NCI-H128 (cell line): ENCODE measurements around the gene CPED1.

ENCODE experiments used
- DNase-seq: peaks from one replicate; lab custom pipeline; 2025; ENCODE audit not compliant: unreplicated experiment; lab: John Stamatoyannopoulos, UW

The CPED1 gene

DNA sequence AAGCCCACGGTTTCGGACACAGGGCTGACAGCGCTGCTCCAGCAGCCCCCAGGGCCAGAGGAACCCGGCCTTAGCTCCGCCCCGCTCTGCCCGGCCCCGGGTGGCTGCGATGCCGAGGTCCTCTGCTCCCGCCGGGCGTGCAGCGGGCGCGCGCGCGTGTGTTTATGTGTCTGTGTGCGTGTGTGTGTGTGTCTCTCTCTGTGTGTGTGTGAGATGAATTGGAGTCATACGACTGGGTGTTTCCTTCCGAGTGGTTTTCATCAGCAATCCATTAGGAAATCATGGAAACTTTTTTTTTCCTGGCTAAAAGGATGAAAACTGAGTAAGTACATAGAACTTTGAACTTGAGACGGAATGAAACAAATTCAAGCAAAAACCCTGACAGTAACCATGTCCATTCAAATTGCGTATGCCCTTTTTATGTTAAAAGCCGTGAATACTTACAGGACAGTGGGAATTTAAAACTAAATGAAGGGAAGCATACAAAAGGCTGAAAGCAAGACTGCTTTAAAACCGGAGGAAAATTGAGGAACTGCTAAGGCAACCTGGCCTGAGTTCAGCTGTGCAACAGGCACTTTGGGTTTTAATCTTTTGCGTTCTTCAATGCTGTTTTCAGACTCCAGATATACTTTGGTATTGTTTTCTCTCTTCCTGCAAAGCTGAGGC is at the start of gene CPED1:
CPED1 (plus strand) TSS at position 121 of the 666 bp plus-strand sequence. CDS start 911 bp downstream, outside the sequence.
- DNase-seq: no peak

DNA sequence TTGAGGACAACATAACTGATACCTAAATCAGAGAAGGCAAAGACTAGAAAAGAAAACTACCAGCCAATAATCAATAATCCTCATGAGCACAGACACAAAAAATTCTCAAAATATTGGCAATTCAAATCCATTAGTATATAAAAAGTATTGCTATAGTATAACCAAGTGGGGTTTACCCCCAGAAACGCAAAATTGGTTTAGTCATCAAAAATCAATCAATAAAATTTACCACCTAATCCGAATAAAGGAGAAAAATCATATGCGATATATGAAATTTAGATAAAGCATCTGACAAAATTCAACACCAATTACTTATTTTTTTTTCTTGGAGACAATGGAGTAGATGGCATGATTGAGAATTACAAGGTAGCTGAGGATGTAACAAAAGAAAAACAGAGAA is 49.2 kb upstream of the CPED1 start:
- no peak for DNase-seq

DNA sequence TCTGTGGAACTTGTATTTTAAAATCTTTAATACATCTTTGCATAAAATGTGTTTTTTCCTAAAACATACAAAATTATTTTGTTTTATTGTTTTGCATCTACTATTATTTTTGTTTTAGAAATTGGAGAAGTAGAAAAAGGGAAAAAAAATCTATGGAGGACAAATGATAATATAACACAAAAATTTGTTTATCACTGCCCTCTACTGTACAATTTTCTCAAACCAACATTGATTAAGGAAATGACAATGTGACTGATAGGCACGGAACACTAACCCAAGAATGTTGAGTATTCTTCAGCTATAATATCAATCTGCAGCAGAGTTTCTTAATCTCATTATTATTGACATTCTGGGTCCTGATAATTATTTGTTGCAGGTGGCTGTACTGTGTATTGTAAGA is 47.4 kb upstream of the CPED1 start:
- DNase-seq: no peak

DNA sequence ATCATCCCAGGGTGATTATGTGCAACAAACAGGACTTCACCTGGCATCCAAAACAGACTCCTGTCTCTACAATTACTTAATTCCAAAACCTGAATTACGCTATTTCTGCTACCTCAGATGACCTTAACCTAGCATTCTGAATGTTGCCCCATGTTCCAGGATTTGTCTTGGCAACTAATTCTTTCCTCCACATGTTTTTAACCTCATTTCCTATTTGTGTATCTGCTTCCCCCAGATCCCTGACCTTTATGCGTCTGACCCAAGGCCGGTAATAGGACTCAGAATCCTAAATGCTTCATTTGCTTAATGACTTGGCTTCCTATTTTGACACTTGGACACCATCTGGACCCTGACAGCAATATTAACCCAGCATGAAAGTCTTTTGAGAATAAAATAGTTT is 46.7 kb upstream of the CPED1 start:
- no peak for DNase-seq

DNA sequence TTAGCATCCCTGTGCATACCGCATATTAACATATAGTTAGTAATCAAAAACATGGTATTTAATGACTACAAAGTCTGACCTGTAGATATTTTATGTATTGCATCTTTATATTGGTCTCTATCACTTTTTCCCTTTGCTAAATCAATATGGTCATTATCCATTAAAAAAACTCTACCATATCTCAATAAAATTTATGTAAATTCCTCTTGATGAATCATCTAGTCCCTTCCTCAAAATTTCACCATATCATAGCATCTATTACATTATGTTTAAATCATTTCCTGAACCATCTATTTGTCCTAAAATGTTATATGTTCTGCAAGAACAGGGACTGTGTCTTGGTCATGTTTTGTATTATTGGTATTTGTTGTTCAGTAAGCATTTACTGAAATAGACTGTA is 45.6 kb upstream of the CPED1 start:
- DNase-seq: no peak

- no peak for DNase-seq
These were observed 43.5 kb upstream of the CPED1 start for GRCh38 chr7:120944826-120945562.

DNA sequence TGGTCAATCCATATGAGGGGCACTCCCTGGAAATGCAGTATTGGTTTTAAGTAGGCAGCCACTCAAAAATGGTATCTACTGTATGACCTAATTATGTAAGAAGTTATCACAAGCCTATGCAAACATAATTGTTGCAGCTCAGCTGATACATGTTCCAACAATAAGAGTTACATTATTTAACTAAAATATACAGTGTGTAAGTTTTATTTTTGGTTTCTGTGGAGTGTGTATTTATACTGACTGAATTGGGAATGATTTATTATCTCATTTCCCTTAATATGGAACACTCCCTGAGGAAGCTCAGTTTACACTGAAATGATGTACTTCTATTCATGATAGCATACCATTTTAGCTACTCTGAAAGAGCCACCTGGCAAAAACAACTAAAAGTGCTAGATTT is 40.5 kb upstream of the CPED1 start:
- no peak for DNase-seq

- no peak for DNase-seq
These were observed 39.1 kb upstream of the CPED1 start for GRCh38 chr7:120949393-120949911.

DNA sequence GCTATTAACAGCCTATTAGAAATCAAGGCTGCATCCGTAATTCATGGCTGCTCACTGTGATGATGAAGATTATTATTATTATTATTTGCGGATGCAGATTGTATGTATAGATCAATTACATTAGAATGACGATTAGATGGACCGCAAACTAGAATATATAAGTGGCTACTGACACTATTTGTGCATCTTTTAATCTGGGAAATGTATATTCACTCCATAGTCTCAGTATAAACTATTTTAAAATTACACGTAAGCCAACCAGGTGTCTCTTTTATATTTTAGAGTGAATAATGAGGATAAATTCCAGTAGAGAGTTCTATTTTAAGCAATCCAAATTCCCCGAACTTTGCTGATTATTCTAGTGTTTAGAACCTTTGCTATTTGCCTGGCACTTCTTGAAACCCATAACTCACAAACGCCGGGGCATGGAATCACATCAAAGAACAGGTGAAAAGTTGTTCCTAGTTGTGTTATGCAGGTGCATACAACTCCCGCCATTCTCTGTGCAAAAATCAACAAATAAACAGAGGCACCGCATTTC is 38.4 kb upstream of the CPED1 start:
- no peak for DNase-seq

DNA sequence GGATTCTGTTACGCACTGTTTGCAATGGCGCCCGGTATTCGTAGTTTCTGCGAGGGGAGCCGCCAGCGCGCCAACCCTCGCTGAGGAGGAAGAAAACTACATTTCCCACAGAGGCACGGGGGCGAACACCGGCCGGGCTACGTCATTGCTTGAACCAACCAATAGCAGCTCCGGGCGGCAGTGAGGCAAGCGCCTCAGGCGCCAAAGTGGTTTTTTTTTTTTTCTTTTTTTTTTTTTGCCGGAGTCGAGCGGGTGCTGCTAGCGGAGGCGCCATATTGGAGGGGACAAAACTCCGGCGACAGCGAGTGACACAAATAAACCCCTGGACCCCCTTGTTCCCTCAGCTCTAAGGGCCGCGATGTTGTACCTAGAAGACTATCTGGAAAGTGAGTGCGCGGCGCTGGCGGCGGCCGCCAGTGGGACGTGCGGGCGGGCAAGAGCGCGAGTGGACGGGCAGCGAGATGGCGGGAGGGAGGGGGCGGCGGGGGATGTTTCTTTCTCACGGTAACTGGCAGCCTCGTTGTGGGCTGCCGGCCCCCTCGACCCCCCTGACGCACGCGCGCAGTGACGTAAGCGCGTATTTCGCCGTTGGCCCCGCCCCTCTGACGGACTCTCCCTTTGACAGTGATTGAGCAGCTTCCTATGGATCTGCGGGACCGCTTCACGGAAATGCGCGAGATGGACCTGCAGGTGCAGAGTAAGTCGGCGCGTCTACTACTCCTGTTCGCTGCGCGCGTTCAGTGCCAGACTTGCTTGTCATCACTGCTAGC is 37.8 kb upstream of the CPED1 start, which contains the start of gene ING3:
ING3 (plus strand) TSS at position 239 of the 770 bp plus-strand sequence; CDS start at position 359, 120 bp downstream.
- peak; percentile 95 for DNase-seq

- DNase-seq: no peak
These were observed 37.2 kb upstream of the CPED1 start for GRCh38 chr7:120951309-120951699.

GRCh38 chr7:120951826-120952225 is 36.7 kb upstream of the CPED1 start:
- DNase-seq: no peak

- no peak for DNase-seq
These were observed 32.8 kb upstream of the CPED1 start for GRCh38 chr7:120955577-120956149.

DNA sequence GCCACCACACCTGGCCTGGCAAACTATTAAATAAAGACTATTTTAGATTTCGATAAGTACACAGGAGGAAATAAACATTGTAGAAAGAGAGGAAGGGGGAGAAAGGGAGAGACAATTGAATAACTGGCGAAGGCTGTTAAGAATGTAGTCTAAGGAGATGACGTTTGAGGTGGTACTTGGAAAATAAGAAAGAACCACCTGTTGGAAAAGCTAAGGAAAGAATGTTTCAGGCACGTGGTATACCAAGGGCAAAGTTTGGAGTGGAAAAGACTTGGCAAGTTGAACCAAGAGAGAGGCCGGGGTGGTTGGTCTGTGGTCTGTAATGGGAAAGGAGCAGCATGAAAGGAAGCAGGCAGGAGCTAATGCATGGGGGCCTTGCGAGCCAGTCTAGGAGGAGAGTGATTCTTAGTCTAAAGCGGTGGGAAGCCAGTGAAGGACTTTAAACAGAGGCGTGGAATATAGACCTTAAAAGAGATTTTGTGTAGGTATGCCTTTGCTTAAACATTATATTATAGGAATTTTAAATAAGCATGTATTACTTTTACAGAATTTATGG is 28.5 kb upstream of the CPED1 start:
- DNase-seq: no peak

GRCh38 chr7:120960714-120961113 is 27.8 kb upstream of the CPED1 start:
- DNase-seq: no peak

DNA sequence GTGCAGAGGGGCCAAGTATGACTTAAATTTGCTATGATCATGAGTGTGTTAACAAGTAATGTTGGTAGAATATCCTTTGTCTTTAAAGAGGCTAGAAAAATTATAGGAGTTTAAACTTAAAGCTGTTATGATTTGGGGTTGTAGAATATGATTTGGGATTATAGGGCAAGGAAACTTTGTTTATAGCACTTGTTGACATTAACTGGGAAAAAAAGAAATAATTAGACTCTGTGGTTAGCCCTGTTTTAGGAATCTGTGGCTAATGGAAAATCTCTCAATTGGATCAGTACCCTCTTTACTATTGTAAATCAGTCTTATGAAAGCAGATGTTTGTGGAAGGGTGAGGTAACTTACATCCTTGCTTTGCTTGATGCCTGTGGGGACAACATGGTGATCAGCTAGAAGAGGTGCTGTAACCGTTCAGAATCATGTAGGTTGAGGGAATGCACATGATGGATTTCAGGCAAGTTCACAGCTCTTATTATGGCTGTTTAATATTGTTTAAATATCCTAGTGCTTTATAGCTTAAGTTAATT is 26.8 kb upstream of the CPED1 start:
- no peak for DNase-seq

DNA sequence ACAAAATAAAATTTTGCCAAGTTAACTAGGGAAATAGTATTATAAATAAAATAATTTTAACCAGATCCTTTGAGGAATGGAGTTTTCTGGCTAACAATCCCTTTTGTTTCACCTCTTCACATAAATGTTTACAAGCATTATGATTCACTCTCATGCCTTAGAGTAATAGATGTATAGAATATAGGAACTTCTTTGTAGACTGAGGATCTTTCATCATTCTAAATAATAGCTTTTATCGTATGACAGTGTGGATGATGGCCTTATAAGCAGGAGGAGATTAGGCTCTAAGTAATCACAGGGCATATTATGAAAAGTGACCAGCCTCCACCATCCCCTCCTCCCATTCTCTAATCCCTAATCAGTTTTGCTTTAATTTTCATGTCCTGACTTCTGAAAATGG is 24.4 kb upstream of the CPED1 start:
- DNase-seq: no peak

DNA sequence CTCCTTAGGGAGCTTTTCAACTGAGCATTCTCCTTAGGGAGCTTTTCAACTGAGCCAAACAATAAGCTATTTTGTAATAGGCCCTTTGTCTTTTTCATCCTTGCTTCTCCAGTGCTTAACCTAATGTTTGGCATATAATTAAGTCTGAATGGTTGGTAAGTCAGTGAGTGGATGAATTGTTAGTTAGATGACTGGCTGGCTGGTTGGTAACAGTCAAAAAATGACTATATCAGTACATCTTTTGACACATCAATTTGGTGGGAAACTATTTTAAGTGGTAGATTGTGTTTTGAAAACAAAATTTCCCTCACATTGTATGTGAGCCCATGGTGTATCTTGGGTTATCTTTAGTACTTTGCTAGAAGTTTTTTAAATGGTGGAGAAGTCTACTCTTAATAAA is 21.6 kb upstream of the CPED1 start:
- DNase-seq: no peak

DNA sequence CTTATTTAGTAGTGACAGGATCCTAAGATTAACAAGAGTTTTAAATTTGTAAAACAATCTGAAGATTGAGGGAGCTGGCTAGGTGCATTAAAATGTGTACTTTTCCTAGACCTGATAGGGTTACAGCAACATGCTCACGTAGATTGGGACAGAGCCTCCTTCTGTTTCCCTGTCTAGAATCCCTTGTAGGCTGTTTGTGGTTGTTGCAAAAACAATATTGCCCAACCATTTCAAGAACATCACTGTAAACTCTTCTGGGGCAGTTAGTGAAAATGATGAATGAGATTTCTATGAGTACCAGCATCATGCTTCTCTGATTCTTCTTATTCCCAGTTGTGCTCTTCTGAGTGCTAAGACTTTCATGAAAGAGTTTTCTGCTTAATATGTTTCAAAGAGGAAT is 14.7 kb upstream of the CPED1 start:
- no peak for DNase-seq

- no peak for DNase-seq
These were observed 8.6 kb upstream of the CPED1 start for GRCh38 chr7:120979765-120980499.
